ENCODE measurements around the gene GSTM4. TPM values are rescaled to one million over a fixed set of nuclear protein-coding genes. Genes with fewer than 3 reads are reported as not detected.

GSTM4 gene
- polyA plus RNA-seq, 1 donor from 2014 or later, result 0.71 TPM

DNA sequence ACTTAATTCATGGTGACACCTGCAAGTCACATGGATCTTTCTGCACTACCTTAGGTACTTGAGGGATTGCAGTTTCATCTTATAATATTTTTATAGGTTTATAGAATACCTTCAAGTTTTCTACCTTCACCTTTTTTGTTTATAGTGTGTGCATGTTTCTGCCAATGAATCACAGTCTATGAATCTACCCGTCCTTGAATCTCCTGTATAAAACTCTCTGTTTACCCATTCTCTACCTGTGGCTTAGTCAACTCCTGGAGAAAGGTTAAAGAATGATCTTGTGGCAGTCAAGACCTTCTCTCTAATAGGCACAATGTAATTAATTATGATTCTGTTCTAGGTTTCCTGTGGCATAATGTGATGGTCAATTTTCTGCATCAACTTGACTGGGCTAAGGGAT lies 8.8 kb downstream of the GSTM4 start:
- Histone ChIP-seq H4K20me1 (ENCODE audit: insufficient read depth) (no peaks in the 10 kb centered on the region), H3K36me3 (ENCODE audit: insufficient read depth, low read length) (no peaks in the 10 kb centered on the region), H3K79me2 (replicated peaks; ENCODE audit: insufficient read depth, low read length) (no peaks in the 10 kb centered on the region), H3K27me3 (ENCODE audit: insufficient read depth, low read depth, low read length) (no peaks in the 10 kb centered on the region), H3K27ac (ENCODE audit: low read length) (no peak overlapping the region), H2AFZ (ENCODE audit: low read depth, low read length) (no peak overlapping the region), H3K9me2 (ENCODE audit: insufficient read depth, low read length) (no peaks in the 10 kb centered on the region), H3F3A (ENCODE audit: insufficient read depth, low read length, poor library complexity, severe bottlenecking) (no peaks in the 10 kb centered on the region), H3K9ac (ENCODE audit: low read length) (no peak overlapping the region), H3K4me2 (ENCODE audit: low read length) (no peak overlapping the region), H3K4me3 (ENCODE audit: low read length) (no peak overlapping the region), H3K9me3 (ENCODE audit: low read length) (no peaks in the 10 kb centered on the region)
- TF ChIP-seq EZH2 (IDR thresholded peaks at IDR 0.05; ENCODE audit: borderline replicate concordance, insufficient read depth, low read length, poor library complexity, severe bottlenecking), result no peak
- TF ChIP-seq SMC3 (conservative IDR thresholded peaks at IDR 0.05; ENCODE audit: poor library complexity), result no peak
- TF ChIP-seq, protein P1, sequence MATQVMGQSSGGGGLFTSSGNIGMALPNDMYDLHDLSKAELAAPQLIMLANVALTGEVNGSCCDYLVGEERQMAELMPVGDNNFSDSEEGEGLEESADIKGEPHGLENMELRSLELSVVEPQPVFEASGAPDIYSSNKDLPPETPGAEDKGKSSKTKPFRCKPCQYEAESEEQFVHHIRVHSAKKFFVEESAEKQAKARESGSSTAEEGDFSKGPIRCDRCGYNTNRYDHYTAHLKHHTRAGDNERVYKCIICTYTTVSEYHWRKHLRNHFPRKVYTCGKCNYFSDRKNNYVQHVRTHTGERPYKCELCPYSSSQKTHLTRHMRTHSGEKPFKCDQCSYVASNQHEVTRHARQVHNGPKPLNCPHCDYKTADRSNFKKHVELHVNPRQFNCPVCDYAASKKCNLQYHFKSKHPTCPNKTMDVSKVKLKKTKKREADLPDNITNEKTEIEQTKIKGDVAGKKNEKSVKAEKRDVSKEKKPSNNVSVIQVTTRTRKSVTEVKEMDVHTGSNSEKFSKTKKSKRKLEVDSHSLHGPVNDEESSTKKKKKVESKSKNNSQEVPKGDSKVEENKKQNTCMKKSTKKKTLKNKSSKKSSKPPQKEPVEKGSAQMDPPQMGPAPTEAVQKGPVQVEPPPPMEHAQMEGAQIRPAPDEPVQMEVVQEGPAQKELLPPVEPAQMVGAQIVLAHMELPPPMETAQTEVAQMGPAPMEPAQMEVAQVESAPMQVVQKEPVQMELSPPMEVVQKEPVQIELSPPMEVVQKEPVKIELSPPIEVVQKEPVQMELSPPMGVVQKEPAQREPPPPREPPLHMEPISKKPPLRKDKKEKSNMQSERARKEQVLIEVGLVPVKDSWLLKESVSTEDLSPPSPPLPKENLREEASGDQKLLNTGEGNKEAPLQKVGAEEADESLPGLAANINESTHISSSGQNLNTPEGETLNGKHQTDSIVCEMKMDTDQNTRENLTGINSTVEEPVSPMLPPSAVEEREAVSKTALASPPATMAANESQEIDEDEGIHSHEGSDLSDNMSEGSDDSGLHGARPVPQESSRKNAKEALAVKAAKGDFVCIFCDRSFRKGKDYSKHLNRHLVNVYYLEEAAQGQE (IDR thresholded peaks at IDR 0.05; ENCODE audit: borderline replicate concordance), result no peak
- no peak for TF ChIP-seq POLR2AphosphoS5 (IDR thresholded peaks at IDR 0.05)
- no peak for TF ChIP-seq RAD21 (conservative IDR thresholded peaks at IDR 0.05)
- TF ChIP-seq EP300 (conservative IDR thresholded peaks at IDR 0.05; ENCODE audit: poor library complexity, severe bottlenecking), result no peak
- TF ChIP-seq, protein P2, sequence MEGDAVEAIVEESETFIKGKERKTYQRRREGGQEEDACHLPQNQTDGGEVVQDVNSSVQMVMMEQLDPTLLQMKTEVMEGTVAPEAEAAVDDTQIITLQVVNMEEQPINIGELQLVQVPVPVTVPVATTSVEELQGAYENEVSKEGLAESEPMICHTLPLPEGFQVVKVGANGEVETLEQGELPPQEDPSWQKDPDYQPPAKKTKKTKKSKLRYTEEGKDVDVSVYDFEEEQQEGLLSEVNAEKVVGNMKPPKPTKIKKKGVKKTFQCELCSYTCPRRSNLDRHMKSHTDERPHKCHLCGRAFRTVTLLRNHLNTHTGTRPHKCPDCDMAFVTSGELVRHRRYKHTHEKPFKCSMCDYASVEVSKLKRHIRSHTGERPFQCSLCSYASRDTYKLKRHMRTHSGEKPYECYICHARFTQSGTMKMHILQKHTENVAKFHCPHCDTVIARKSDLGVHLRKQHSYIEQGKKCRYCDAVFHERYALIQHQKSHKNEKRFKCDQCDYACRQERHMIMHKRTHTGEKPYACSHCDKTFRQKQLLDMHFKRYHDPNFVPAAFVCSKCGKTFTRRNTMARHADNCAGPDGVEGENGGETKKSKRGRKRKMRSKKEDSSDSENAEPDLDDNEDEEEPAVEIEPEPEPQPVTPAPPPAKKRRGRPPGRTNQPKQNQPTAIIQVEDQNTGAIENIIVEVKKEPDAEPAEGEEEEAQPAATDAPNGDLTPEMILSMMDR (IDR thresholded peaks at IDR 0.05; ENCODE audit: poor library complexity, severe bottlenecking), result no peak
- no peak for TF ChIP-seq TAF1 (IDR thresholded peaks at IDR 0.05; ENCODE audit: low read depth)
- no peak for TF ChIP-seq MXI1 (conservative IDR thresholded peaks at IDR 0.05; ENCODE audit: poor library complexity, severe bottlenecking)

DNA sequence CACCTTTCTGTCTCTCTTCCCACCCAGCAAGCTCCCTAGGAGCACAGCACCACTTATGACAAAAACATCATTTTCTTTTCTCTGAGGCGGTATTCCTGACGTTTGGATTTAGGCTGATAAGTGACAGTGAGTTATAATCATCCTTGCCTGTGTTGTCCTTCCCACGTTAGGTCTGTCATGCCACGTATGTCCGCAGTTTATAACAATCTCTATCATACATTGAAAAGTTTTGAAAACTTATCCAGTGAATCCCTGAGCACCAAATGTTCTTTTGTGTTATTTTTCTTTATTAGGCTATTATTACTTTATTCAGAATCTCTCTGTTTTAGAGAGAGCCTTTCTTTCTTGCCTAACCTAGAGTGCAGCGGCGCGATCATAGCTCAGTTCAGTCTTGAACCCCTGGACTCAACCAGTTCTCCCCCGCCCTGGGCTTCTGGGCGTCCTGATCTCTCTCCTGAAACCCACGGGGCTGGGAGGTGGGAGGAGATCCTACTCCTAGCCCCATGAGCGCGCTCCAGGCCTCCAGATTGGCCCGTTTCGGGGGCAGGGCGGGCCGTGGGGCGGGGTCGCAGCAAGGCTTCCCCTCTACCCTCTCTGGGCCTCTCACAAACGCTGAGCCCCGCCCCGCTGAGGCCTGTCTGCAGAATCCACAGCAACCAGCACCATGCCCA lies 11.7 kb downstream of the GSTM4 start, which contains the start of gene GSTM2:
TSS of gene GSTM2 (plus strand) at position 606 of the 671 bp plus-strand sequence. CDS start at position 665, 59 bp downstream.
- H3K4me2 ChIP-seq (ENCODE audit: low read length), result no peak within 1 kb of the TSS
- H3K4me3 ChIP-seq (ENCODE audit: low read length), result peak within 1 kb of the TSS; percentile 56
- TF ChIP-seq POLR2AphosphoS5 (IDR thresholded peaks at IDR 0.05), result no peak
- TF ChIP-seq TAF1 (IDR thresholded peaks at IDR 0.05; ENCODE audit: low read depth), result no peak
- TF ChIP-seq MXI1 (conservative IDR thresholded peaks at IDR 0.05; ENCODE audit: poor library complexity, severe bottlenecking), result no peak
- no peak for TF ChIP-seq EP300 (conservative IDR thresholded peaks at IDR 0.05; ENCODE audit: poor library complexity, severe bottlenecking)
- TF ChIP-seq SMC3 (conservative IDR thresholded peaks at IDR 0.05; ENCODE audit: poor library complexity), result no peak
- TF ChIP-seq RAD21 (conservative IDR thresholded peaks at IDR 0.05), result no peak
- TF ChIP-seq, protein P1 (IDR thresholded peaks at IDR 0.05; ENCODE audit: borderline replicate concordance), result no peak
- TF ChIP-seq, protein P2 (IDR thresholded peaks at IDR 0.05; ENCODE audit: poor library complexity, severe bottlenecking), result no peak
- no peak for TF ChIP-seq EZH2 (IDR thresholded peaks at IDR 0.05; ENCODE audit: borderline replicate concordance, insufficient read depth, low read length, poor library complexity, severe bottlenecking)
- H3K27ac ChIP-seq (ENCODE audit: low read length), result no peak within 1 kb of the TSS
- no peaks in the 10 kb centered on the region for H3F3A ChIP-seq (ENCODE audit: insufficient read depth, low read length, poor library complexity, severe bottlenecking)
- H3K9me2 ChIP-seq (ENCODE audit: insufficient read depth, low read length), result no peaks in the 10 kb centered on the region
- no peaks in the 10 kb centered on the region for H3K79me2 ChIP-seq (replicated peaks; ENCODE audit: insufficient read depth, low read length)
- H3K9ac ChIP-seq (ENCODE audit: low read length), result peak within 1 kb of the TSS; percentile 34
- H3K36me3 ChIP-seq (ENCODE audit: insufficient read depth, low read length), result no peaks in the 10 kb centered on the region
- H3K27me3 ChIP-seq (ENCODE audit: insufficient read depth, low read depth, low read length), result no peaks in the 10 kb centered on the region
- H3K9me3 ChIP-seq (ENCODE audit: low read length), result no peaks in the 10 kb centered on the region
- H2AFZ ChIP-seq (ENCODE audit: low read depth, low read length), result no peak within 1 kb of the TSS
- H4K20me1 ChIP-seq (ENCODE audit: insufficient read depth), result no peaks in the 10 kb centered on the region
